Measurements from ENCODE around the gene A4GNT.
A peak's percentile ranks its signal among the peaks of the same experiment; 100 is the strongest.
"Not testable (repeated sequence)": the region's sequence is repeated elsewhere in the genome, so short reads cannot be mapped to it uniquely, and the experiment has no call there.

The A4GNT gene

DNA sequence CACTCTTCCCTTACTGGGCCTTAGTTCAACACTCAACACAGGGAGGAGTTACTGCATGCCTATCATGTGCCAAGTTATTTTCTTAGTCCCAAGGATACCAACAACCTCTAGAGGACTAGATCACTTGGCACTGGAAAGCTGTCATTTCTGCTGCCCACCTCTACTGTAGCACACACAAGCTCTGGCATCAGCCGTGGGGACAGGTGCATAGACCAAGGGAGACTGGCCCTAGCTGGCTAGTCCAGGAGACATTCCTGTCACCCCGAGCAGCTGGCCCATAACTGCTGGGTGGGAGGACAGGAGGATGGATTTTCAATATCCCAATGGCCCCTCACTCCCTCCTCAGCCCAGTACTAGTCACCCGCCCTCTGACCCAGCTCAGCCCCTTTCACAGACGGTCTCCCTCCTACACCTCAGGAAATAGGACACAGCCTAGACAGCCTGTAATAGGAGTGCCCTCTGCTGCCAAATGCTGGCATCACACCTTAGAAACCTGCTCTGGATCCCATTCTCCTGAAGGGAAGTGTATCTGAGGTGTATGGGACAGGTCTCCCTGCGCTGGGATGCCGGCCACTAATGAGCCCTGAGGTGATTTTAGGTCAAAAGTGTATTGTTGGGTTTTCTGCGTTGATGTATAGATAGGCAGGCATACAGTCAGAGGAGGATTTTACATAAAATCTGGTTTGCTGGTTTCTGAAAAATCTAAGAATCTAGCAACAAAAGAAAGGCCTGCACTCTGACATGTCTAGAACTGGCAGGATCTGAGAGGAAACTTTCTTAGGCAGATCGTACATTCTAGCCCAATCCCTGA, 13.4 kb downstream of the A4GNT start:
- peak; percentile 77 for DNase-seq (ENCODE audit: low spot score)

GRCh38 chr3:138114988-138115971, 16.9 kb downstream of the A4GNT start, which contains the start of gene DZIP1L:
DZIP1L (minus strand) TSS chr3:138115608; CDS start chr3:138103971, 11,637 bp downstream.
- peak; percentile 82 for DNase-seq (ENCODE audit: low spot score)

- DNase-seq (ENCODE audit: low spot score), result peak; percentile 70
Observed at GRCh38 chr3:138114431-138114918, 17.7 kb downstream of the A4GNT start.

GRCh38 chr3:138113326-138113725, 18.9 kb downstream of the A4GNT start:
- DNase-seq (ENCODE audit: low spot score), result peak; percentile 48

GRCh38 chr3:138112362-138112761, 19.8 kb downstream of the A4GNT start:
- no peak for DNase-seq (ENCODE audit: low spot score)

DNA sequence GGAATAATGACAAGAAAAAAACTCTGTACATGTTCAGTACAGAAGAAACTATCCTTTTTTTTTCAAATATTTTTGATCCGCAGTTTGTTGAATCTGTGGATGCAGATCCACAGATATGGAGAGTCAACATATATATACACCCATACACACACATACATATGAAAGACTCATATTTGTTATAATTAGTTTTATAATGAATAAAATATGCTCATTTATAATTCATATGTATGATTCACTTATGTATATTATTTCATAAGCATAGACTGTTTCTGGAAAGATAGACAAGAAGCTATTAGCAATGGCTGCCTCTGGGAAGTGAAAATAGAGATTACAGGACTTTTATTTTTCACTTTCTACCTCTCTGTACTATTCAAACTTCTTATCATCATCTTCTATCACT, 26.6 kb downstream of the A4GNT start:
- no peak for DNase-seq (ENCODE audit: low spot score)

GRCh38 chr3:138103466-138103865, 28.7 kb downstream of the A4GNT start:
- no peak for DNase-seq (ENCODE audit: low spot score)

GRCh38 chr3:138101351-138101940, 30.7 kb downstream of the A4GNT start:
- not testable (repeated sequence) for DNase-seq (ENCODE audit: low spot score)

GRCh38 chr3:138099417-138099816, 32.8 kb downstream of the A4GNT start:
- no peak for DNase-seq (ENCODE audit: low spot score)

DNA sequence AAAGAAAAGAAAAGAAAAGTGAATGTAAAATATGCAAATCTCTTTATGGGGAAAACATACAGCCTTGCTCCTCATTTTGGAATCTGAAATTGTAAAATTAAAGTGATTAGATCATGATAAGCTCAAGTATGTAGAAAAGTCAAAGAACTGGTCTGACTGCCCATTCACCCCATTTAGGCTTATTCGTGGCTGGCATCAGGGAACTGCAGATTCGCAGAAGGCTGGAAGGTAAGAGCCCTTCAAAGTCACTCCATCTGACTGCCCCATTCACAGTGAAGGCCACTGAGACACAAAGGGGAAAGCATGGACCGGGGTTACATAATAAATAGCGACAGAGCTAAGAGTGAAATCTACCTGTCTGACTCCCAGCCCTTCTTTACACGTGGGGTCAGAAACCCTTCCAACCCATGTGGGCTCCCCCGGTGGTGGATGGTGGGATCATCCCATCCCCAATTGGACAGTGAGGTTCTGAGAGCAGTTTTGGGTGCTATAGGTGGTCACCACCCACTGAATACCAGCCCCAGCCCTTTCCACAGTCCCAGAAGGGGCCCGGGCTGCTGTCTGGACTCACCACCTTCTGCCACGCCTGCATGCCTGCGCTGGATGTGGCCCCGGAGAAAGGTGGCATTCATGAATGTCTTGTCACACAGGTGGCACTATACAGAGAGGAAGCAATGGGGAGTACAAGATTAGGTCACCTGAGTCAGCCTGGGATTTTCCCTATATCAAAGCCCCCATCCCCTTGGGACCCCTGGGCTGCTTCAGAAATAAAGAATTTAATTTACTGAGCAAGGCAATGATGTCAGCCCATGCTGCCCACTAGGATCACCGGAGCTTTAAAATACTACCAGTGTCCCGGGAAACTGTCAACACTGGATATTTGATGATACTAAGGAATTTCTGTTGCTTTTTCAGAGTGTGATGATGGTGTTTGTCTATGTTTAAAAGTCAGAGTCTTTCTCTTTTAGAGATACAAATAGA, 34.7 kb downstream of the A4GNT start:
- no peak for DNase-seq (ENCODE audit: low spot score)

GRCh38 chr3:138093721-138094120, 38.5 kb downstream of the A4GNT start:
- DNase-seq (ENCODE audit: low spot score), result no peak

- no peak for DNase-seq (ENCODE audit: low spot score)
Observed at GRCh38 chr3:138092023-138092422, 40.2 kb downstream of the A4GNT start.

GRCh38 chr3:138089091-138089490, 43.1 kb downstream of the A4GNT start:
- DNase-seq (ENCODE audit: low spot score), result peak; percentile 38

GRCh38 chr3:138085745-138086144, 46.4 kb downstream of the A4GNT start:
- not testable (repeated sequence) for DNase-seq (ENCODE audit: low spot score)

GRCh38 chr3:138084196-138084595, 48.0 kb downstream of the A4GNT start:
- DNase-seq (ENCODE audit: low spot score), result no peak

- DNase-seq (ENCODE audit: low spot score), result no peak
Observed at GRCh38 chr3:138082992-138083386, 49.2 kb downstream of the A4GNT start.

DNA sequence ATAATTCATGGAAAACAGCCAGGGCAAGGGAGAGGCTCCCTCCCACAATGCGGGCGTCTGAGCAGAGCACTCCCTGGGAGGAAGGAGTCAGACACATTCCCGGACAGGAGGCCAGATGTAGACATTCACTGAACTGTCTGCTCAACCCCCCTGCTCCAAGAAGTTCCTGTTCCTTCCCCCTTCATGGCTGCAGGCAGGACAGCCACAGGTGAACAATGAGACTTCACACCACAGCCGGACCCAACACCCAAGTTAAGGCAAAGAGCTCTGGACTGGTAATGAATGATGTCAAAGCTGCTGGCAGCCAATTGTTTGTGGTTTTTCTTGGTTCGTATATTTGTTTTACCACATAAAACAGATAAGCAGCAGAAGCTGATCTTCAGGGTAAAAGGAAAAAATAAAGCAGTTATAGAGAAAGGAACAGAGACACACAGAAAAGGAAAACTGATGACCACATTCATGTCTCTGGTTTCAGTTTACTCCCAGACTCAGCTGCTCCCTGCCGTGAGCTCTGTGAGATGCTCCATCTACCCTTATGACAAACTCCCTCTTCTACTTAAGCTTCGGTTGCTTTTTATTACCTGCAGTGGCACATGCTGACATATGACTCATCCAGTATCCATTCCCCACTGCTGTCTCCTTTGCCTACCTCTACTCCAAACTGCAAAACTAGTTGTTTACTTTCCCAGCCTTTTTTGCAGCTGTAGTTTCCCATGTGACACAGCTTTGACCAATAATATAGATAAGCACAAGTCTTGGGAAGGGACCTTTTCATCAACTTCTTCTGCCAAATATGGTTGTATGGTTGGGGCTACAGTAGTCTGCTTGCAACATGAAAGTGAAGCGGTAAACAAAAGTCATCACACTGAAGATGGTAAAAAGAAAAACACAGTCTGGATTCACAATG, 49.9 kb downstream of the A4GNT start:
- DNase-seq (ENCODE audit: low spot score), result no peak

DNA sequence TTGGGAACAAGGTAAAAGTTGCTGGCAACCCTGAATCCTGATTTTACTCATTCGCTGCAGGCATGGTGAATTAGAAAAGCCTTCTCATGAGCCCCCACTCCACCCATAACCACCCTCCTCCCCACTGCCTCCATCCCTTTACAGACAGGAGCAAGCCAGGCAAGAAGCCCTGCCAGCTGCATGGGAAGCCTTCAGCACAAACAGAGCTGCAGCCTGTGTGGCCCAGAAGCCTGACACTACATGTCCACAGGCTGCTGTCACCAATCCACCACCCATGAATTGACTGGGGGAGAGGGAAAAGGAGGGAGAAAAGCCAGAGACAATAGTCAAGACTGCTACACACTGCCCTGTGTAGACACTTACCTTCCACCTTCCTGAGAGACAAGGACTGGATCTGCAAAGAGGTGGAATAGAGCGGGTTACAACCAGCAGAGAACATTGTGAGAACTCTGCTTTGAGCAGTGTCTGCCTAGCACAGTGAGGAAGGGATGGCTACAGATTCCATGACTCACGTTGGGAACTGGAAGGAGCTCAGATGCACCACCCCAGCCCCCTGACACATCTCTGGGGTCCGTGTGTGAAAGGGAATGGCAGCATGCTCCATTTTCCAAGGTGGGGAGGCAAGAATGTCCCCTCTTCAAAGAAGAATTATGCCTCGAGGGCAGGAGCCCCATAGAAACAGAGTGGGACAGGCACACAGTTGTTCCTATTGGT, 50.7 kb downstream of the A4GNT start:
- DNase-seq (ENCODE audit: low spot score), result no peak

DNA sequence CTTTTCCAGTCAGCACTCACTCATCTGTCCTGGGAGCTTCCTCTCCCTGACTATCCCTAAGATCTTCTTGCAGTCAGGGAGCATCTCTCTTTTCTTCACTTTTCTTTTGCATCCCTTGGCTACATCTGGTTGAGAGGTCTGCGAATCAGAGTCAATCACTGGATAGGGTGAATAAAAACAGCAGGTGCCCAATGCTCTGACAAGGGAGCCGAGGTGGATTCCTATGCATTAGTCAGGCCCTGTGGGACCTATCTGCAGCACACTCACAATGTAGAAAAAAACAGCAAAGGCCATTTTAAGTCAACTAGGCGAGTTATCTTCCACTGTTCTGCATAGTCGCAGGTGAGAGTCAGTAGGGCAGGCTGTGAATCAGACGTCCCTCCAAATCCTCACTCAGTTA, 52.3 kb downstream of the A4GNT start:
- no peak for DNase-seq (ENCODE audit: low spot score)
